Spleen (tissue), 11 donors: ENCODE data around the gene SEL1L. TPM values are rescaled to one million over a fixed set of nuclear protein-coding genes. Genes with fewer than 3 reads are reported as not detected.

Experiments
- DNase-seq: peaks from one replicate; pipeline ENCODE4 v3.0.0-alpha.2; 2020
- H3K27ac ChIP-seq, 8 donors: fragments of 200-600 bp; sonication (generic) in 7 of 8; 1 replicate in 4 of 8; 2 replicates in 4 of 8; pipeline versions ENCODE4 v1.5.0 to v1.8.0; 2016 to 2021; ENCODE audit warnings: inconsistent platforms in 4 of 8, mild to moderate bottlenecking in 4 of 8, moderate library complexity in 1 of 8
- H3K27me3 ChIP-seq, 7 donors: fragments of 200-600 bp; sonication (generic) in 6 of 7; replicated peaks in 1 of 7; 1 replicate in 4 of 7; 2 replicates in 3 of 7; pipeline versions ENCODE4 v1.5.0 to v1.8.0; 2016 to 2021; ENCODE audit warnings: inconsistent platforms in 3 of 7, mild to moderate bottlenecking in 1 of 7
- H3K36me3 ChIP-seq, 6 donors: fragments of 200-600 bp; sonication (generic) in 5 of 6; 1 replicate in 4 of 6; 2 replicates in 2 of 6; pipeline versions ENCODE4 v1.5.0 to v1.8.0; 2016 to 2021; ENCODE audit warnings: inconsistent platforms in 2 of 6
- H3K4me1 ChIP-seq, 6 donors: fragments of 200-600 bp; sonication (generic) in 5 of 6; 1 replicate in 3 of 6; 2 replicates in 3 of 6; pipeline versions ENCODE4 v1.5.0 to v1.8.0; 2016 to 2021; ENCODE audit warnings: inconsistent platforms in 3 of 6
- H3K4me3 ChIP-seq, 8 donors: fragments of 200-600 bp; sonication (generic) in 7 of 8; 1 replicate in 4 of 8; 2 replicates in 4 of 8; pipeline versions ENCODE4 v1.5.0 to v1.8.0; 2016 to 2021; ENCODE audit warnings: inconsistent platforms in 4 of 8, mild to moderate bottlenecking in 4 of 8, moderate library complexity in 2 of 8
- H3K9me3 ChIP-seq, 8 donors: fragments of 200-600 bp; sonication (generic) in 7 of 8; 1 replicate in 4 of 8; 2 replicates in 4 of 8; pipeline versions ENCODE4 v1.5.0 to v1.8.0; 2016 to 2021; ENCODE audit warnings: inconsistent platforms in 4 of 8
- POLR2A ChIP-seq, 3 donors: fragments of 450-650 bp; IDR thresholded peaks; one replicate each; pipeline ENCODE4 v1.5.1; 2017; ENCODE audit warnings: antibody characterized with exemption in 3 of 3, mild to moderate bottlenecking in 1 of 3
- POLR2AphosphoS5 ChIP-seq, 3 donors: sonication (generic); formaldehyde crosslinking; IDR thresholded peaks; one replicate each; pipeline ENCODE4 v1.5.1; 2017; ENCODE audit warnings: antibody characterized with exemption in 3 of 3
- WGBS, 5 donors: extraction: QIAGEN DNeasy Blood & Tissue Kit in 3 of 5; methylation state at CpG; one replicate each; pipeline versions ENCODE4 v1.1.5 to v1.1.7; 2013 to 2018; 5-methylcytosine and 5-hydroxymethylcytosine counted together
- intact Hi-C: fragments of 100-400 bp; cut with DNase I; formaldehyde crosslinking; loops from one replicate; pipeline ENCODE4 v1.15.0; 2023; ENCODE audit warnings: low total_unique reads
- polyA plus RNA-seq, 3 donors: library from polyadenylated mRNA; stranded (reverse); fragments of 200-250 nt; gene quantifications; one replicate each; pipeline ENCODE4 v1.2.1, GENCODE V29; 2013
- total RNA-seq, 7 donors: library from RNA; depleted of rRNA in 3 of 7; stranded (reverse); fragments of >200 nt in 3 of 7; fragmentation: NEBNext Ultra II Directional in 4 of 7; extraction: Animal tissue kit (Norgen Biotek cat#: 25700) in 4 of 7; gene quantifications; one replicate each; pipeline versions ENCODE4 v1.1.0 to v1.2.1, GENCODE V29; 2016 to 2021
- TF ChIP-seq, protein P1 (sequence below), 11 experiments: fragments of 200-600 bp in 7 of 11; fragments of 450-650 bp in 4 of 11; sonication (generic) in 4 of 11; IDR thresholded peaks in 8 of 11; conservative IDR thresholded peaks in 3 of 11; 1 replicate in 7 of 11; 2 replicates in 4 of 11; pipeline versions ENCODE4 v1.4.0 to v1.8.0; 2016 to 2021; ENCODE audit warnings: antibody characterized with exemption in 11 of 11, inconsistent platforms in 4 of 11, mild to moderate bottlenecking in 1 of 11
- donor health status: healthy with polysubstance abuse.
- donor health status: DM: no; HTN: no; CAD: no; lungs with moderate emphysema.
- donor health status: DM: no; HTN: no; CAD: no.
- donor health status: Bipolar disorder and iron deficiency.
- donor health status: healthy.
- donor health status: DM: no; HTN: no; CAD: no.
- donor health status: DM: yes; HTN: yes; CAD: no.

Gene SEL1L
- total and polyA plus RNA-seq, 10 donors: 7.1 to 118 (median 84.3) TPM

DNA sequence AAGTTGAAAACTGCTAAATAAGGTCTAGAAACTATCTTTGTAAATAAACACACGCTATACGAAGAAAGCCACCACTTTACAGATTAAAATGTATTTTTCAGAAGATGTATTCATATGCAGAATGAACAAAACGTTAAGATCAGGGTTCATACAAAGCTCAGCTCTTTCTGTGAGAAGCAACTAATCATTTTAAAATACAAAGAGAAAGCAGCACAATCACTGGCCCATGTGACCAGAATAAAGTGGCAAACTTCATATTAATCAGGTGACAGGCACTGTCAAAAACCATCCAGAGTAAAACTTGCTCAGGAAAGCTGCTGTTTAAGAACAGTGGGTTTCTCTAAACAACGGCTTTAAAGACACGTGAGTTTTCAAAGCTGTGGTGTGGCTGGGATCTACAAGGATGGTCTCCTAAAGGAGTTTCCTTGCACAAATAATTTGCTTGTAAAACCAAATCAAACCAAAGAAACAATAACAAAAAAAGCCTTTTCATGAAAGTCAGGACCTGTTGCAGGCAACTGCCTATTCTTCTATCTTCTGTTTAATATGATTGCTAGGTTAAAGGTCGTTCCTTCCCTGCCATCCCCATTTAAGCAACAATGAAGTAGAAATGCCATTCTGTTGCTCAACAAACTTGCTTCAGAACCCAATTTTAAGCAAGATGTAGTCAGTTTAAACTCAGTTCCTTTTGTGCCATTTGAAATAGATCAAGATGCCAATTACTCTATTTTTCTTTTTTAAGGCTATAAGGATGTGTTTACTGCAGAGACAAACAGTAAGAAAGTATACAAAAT is 22.3 kb downstream of the SEL1L start:
- no peaks in the 10 kb centered on the region for H3K27me3 ChIP-seq
- WGBS, 5 donors: 61 to 79% (median 67%) methylated on average over 6 of the region's 6 CpGs
- H3K4me1 ChIP-seq: peaks cover 0 to 50% (median 23%) of the 10 kb centered on the region in 6 donors
- TF ChIP-seq, protein P1, sequence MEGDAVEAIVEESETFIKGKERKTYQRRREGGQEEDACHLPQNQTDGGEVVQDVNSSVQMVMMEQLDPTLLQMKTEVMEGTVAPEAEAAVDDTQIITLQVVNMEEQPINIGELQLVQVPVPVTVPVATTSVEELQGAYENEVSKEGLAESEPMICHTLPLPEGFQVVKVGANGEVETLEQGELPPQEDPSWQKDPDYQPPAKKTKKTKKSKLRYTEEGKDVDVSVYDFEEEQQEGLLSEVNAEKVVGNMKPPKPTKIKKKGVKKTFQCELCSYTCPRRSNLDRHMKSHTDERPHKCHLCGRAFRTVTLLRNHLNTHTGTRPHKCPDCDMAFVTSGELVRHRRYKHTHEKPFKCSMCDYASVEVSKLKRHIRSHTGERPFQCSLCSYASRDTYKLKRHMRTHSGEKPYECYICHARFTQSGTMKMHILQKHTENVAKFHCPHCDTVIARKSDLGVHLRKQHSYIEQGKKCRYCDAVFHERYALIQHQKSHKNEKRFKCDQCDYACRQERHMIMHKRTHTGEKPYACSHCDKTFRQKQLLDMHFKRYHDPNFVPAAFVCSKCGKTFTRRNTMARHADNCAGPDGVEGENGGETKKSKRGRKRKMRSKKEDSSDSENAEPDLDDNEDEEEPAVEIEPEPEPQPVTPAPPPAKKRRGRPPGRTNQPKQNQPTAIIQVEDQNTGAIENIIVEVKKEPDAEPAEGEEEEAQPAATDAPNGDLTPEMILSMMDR (IDR thresholded peaks at IDR 0.05 in 8 of 11, conservative IDR thresholded peaks at IDR 0.05 in 3 of 11): no peak
- no peak for TF ChIP-seq POLR2AphosphoS5 (IDR thresholded peaks at IDR 0.05)
- no peak for TF ChIP-seq POLR2A (IDR thresholded peaks at IDR 0.05)
- no peak overlapping the region for H3K4me3 ChIP-seq
- H3K27ac ChIP-seq: peak overlapping the region in 7 of 8 donors; percentile 13 to 62 (median 29)
- intact Hi-C loops: no loop called here
- no peak for DNase-seq
- H3K9me3 ChIP-seq: no peaks in the 10 kb centered on the region
- H3K36me3 ChIP-seq: peaks cover 0 to 83% (median 23%) of the 10 kb centered on the region in 6 donors

DNA sequence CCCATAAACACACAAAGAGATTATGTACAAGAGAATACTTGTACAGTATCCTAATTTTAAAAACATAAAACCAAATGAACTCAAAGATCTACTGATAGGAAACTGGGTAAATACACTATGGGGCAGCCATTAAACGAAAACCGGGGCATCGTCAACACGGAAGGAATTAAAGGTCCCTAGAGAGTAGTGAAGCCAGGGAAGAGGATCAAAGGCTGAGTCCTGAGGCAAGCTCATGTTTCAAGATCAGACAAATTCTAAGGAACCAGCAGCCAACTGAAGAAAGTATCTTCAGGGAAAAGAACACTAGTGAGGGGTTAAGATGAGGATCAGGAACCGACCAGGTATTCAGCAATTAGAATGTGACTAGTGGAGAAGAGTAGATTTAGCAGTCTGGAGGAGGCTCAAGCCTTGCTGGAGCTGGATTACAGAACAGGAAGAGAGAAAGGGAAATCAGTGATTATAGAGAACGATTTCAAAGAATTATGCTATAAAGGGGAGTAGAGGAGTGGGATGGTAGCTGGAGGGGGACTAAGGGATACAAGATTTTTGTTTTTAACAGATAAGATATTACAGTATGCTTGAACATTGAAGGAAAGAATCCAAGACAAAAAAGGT is 23.7 kb downstream of the SEL1L start:
- Histone ChIP-seq H3K9me3 (no peaks in the 10 kb centered on the region), H3K27ac (peak overlapping the region in 5 of 8 donors; percentile 1 to 54 (median 11)), H3K36me3 (peaks cover 0 to 83% (median 32%) of the 10 kb centered on the region in 6 donors), H3K4me3 (no peak overlapping the region), H3K27me3 (no peaks in the 10 kb centered on the region), H3K4me1 (peaks cover 0 to 50% (median 23%) of the 10 kb centered on the region in 6 donors)
- no peak for DNase-seq
- intact Hi-C loops: no loop called here
- no peak for TF ChIP-seq POLR2AphosphoS5 (IDR thresholded peaks at IDR 0.05)
- TF ChIP-seq POLR2A (IDR thresholded peaks at IDR 0.05): no peak
- TF ChIP-seq, protein P1 (IDR thresholded peaks at IDR 0.05 in 8 of 11, conservative IDR thresholded peaks at IDR 0.05 in 3 of 11): no peak
- WGBS, 5 donors: 60 to 77% (median 68%) methylated on average over 6 of the region's 6 CpGs

DNA sequence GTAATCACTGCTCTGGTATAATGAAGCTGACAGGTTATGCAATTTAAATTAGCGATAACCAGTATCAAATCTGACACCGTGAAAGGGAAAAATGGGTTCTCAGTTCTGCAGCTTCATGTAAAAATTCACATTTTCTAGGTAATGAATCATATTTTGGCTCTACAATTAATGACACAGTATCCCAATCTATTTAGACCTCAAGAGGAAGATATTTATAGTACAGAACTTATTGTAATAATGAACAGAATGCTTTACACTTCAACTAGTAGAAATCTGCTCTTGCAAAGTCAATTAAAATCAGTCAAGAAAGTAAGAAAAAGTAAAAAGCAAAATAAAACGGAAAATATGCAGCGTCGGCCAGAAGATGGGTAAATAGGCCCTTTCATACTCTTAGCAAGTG is 24.3 kb downstream of the SEL1L start:
- no peaks in the 10 kb centered on the region for H3K27me3 ChIP-seq
- no peaks in the 10 kb centered on the region for H3K9me3 ChIP-seq
- peaks cover 2 to 83% (median 35%) of the 10 kb centered on the region in 6 donors for H3K36me3 ChIP-seq
- 91 to 96% (median 96%) methylated on average over 5 of the region's 5 CpGs for WGBS, 5 donors
- intact Hi-C loops: no loop called here
- H3K4me1 ChIP-seq: peaks cover 0 to 50% (median 23%) of the 10 kb centered on the region in 6 donors
- DNase-seq: no peak
- H3K27ac ChIP-seq: no peak overlapping the region
- no peak overlapping the region for H3K4me3 ChIP-seq
- TF ChIP-seq, protein P1 (IDR thresholded peaks at IDR 0.05 in 8 of 11, conservative IDR thresholded peaks at IDR 0.05 in 3 of 11): no peak
- no peak for TF ChIP-seq POLR2A (IDR thresholded peaks at IDR 0.05)
- no peak for TF ChIP-seq POLR2AphosphoS5 (IDR thresholded peaks at IDR 0.05)

DNA sequence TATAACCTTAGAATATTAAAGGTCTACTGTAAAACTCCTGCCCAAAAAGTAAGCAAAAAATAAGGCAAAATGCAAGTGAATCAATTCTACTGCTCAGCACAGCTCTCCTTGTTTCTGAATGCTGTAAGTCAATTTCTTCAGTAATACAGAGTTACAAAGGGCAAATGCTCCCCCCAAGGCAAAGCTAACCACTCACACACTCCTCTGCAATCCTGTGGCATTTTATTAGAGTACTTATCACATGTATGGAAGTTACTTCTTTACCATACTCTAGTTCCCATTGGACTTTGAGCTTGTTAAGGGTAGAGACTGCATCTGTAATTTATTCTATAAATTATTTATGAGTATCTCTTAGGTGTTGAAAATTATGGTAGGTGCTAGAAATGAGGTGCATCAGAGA is 27.2 kb downstream of the SEL1L start:
- H3K36me3 ChIP-seq: peaks cover 4 to 86% (median 56%) of the 10 kb centered on the region in 6 donors

More for the DNA sequence above, 27.2 kb downstream of the SEL1L start:
- Histone ChIP-seq H3K4me1 (peaks cover 0 to 32% (median 15%) of the 10 kb centered on the region in 6 donors), H3K4me3 (no peak overlapping the region), H3K9me3 (no peaks in the 10 kb centered on the region), H3K27me3 (no peaks in the 10 kb centered on the region), H3K27ac (no peak overlapping the region)
- intact Hi-C loops: no loop called here
- DNase-seq: no peak
- TF ChIP-seq, protein P1 (IDR thresholded peaks at IDR 0.05 in 8 of 11, conservative IDR thresholded peaks at IDR 0.05 in 3 of 11): no peak
- TF ChIP-seq POLR2AphosphoS5 (IDR thresholded peaks at IDR 0.05): no peak
- no peak for TF ChIP-seq POLR2A (IDR thresholded peaks at IDR 0.05)
